AG09319 (cell line): ENCODE measurements around the gene RHCE.

Experiments
- DNase-seq: peaks from one replicate; pipeline ENCODE4 v3.0.0-alpha.2; 2010; ENCODE audit warnings: low read depth; ENCODE audit errors: extremely low read depth
- TF ChIP-seq, protein P1 (sequence below): IDR thresholded peaks from 2 replicates; pipeline ENCODE4 v1.5.1; 2011; ENCODE audit warnings: low read depth, mild to moderate bottlenecking, inconsistent platforms, low read length, moderate library complexity

Gene RHCE

DNA sequence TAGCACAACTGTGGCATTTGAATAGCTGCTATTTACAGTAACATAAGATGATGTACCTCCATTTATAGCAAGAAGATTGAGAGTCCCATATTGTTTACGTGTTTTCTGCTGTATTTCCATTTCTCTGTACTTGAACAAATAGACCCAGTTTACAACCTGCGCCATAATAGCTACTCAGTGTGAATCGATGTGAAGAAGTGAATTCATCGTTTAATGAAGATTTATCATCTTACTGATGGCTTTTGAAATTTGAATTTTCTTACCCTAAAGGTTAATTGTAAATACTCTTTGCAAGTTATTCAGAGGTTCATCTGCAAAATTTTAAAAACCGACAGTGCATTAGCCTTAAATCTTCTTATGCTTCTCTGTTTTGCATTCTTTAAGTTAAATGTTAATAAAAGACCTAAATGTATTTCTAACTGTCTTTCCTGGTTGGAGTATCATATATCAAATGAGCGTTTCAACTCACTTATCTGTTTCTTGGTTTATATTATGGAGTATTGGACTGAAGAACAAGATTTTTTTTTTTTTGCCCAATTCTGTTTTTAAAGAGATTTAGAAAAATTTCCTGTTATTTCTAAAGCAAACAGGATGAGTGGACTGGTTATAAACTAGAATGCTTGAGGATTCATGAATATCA is 12.2 kb upstream of the RHCE start:
- TF ChIP-seq, protein P1, sequence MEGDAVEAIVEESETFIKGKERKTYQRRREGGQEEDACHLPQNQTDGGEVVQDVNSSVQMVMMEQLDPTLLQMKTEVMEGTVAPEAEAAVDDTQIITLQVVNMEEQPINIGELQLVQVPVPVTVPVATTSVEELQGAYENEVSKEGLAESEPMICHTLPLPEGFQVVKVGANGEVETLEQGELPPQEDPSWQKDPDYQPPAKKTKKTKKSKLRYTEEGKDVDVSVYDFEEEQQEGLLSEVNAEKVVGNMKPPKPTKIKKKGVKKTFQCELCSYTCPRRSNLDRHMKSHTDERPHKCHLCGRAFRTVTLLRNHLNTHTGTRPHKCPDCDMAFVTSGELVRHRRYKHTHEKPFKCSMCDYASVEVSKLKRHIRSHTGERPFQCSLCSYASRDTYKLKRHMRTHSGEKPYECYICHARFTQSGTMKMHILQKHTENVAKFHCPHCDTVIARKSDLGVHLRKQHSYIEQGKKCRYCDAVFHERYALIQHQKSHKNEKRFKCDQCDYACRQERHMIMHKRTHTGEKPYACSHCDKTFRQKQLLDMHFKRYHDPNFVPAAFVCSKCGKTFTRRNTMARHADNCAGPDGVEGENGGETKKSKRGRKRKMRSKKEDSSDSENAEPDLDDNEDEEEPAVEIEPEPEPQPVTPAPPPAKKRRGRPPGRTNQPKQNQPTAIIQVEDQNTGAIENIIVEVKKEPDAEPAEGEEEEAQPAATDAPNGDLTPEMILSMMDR = no peak
- no peak for DNase-seq

DNA sequence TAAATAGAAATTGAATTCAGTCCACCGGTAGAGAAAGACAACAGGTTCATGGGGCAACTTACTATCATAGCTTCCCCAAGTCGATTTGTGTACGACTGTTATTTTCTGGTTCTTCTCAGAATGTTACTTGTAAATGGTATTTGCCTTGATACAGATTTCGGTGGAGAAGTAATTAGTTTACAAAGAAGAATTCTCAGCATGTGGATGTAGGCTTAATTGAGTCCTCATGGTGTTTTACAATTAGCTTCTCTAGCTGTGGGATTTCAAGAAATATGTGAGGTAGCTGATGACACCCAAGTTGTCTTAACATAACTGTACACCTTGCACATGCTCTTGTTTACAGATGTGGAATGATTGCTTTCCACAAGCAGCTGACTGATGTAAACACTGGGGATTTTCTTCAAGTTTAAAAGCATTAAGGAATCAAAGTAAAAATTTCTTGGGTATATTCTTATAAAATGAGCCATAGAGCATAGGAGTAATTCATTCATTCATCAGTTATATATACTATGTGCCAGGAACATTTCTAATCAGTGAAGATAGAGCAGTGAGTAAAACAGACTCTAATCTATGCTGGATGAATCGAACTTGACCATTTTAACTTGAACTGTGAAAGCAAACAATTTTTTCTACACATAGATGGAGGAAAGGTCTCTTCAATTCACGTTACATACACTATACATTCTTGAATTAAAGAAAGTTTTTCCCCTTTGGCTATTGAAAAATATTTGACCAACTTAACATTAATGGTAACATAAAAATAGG is 11.5 kb upstream of the RHCE start:
- TF ChIP-seq, protein P1 = no peak
- no peak for DNase-seq

DNA sequence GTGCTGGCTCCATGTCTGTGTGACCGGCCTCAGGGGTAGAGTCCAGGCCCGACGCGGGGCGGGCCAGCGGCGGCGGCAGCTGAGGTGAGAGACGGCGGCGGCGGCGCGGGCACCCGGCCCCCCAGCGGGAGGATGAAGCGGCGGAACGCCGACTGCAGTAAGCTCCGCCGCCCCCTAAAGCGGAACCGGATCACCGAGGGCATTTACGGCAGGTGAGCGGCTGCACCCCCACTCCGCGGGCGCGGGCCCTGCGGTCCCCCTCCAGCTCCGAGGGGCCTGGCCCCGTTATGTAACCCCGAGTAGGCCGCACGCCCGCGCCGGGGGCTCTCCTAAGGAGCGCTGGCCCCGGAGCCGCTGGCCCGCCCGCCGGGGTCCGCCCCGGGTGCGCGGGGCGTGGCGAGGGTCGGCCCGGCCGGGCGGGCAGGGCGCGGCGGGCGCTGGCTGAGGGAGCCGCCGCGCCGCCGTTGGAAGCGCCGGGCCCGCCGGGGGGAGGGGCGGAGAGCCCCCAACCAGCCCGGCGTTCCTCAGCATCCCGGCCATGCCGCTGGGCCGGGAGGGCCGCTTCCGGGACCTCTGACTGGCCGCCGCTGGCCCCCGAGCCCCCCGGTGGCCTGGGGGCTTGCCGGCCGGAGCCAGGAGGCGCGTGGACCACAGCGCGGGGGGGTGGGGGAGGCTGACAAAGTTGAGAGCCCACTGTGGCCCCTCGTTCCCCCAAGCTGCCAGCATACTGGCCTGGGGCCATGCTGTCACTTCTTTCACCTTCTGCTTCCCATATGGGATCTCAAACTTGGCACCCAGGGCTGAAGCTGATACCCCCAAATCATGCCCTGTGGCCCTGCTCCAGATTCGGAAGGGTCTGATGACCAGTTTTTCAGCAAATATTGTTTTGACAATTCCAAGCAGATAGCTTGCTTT is 10.6 kb upstream of the RHCE start:
- DNase-seq = no peak
- TF ChIP-seq, protein P1 = no peak

DNA sequence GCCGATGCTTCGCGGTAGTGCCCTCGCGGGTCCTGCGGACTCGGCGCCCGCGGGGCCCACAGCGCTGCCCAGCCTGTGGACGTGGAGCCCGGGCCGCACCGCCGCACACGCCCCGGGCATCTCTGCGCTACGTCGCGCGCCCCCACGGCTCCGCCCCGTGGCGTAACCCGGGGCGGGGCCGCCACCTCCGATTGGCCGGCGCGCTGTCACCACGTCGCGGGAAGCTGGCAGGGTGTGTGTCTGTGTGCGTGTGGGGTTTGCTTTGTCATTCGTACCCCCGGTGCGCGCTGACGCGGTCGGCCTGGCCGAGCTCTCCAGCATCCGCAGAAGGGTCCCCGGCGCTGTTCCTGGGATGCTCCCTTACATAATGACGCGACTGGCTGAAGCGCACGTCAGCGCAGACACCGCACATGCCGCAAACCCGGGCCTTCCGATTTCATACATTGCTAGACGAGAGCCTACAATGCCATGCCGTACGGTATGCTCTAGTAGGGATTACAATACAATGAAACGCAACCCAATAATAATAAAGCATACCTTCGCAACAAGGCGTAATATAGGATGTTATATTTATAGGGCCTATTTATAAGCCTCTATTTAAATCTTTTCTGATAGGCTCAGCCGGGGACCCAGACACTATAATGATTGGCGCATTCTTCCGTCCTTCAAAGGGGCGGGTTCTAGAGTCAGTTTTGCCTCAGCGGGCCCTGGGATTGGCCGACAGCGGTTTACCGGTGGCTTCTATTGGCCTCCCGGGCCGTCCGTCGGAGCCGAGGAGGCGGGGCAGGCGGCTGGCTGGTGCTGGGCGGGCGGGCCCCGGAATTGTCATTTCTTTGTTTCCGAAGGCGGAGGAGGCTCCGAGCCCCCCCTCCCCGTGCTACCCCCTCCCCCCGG is 9.7 kb upstream of the RHCE start, which contains the start of gene MACO1:
TSS of gene MACO1 (plus strand) at position 825 of the 894 bp plus-strand sequence. CDS start 202 bp downstream, outside the sequence.
- TF ChIP-seq, protein P1 = no peak
- peak; percentile 89 for DNase-seq

DNA sequence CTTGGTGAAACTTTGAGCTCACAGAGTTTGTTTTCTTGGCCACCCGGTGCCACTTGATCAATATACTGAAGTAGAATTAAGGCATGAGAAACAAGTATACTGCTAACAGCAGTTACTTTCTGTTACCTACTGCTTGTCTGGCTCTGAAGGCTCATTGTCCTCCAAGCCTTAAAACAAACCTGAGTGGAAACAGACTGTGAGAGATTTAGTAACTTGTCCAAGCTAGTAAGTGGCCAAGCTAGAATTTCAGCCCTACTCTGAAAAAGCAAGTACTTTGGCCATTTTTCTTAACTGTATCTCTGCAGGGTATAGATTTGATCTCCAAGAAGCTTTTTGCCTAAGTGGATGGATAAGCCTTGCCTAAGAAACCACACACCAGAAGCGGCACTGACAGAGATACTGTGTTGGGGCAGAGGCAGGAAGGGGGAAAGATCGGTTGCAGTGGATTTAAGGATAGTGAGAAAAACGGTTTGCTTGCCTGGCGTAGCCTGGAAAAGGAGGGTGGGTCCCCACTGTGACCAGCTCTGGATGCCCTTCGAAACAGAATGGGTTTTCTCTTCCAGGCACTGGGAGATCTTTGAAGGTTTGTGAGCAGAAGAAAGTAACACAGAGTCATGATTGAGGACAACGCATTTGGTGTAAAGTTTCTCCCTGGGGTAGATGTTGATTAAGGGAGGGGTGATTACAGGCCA is 8.0 kb upstream of the RHCE start:
- TF ChIP-seq, protein P1 = no peak
- no peak for DNase-seq

DNA sequence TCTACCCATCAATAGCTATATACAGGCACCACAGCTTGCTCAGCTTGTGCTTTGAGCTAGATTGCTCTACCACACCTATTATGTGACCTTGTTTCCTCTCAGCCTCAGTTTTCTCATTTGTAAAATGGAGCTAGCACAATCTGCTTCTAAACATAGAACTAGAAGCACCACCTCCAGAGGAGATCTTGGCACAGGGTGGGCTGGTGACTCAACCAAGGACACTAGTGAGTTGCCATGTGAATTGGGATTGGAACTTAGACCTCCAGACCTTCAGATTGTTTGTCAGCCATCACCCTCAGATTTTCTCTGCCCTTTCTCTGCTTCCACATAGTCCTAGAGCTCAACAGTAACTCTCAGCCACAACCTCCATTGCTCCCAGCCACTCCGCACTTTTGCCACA is 7.1 kb upstream of the RHCE start:
- TF ChIP-seq, protein P1 = no peak
- no peak for DNase-seq
